Measurements from ENCODE around the gene ZFYVE28.
A peak's percentile ranks its signal among the peaks of the same experiment; 100 is the strongest.
"Not testable (repeated sequence)": the region's sequence is repeated elsewhere in the genome, so short reads cannot be mapped to it uniquely, and the experiment has no call there.

ZFYVE28 gene

DNA sequence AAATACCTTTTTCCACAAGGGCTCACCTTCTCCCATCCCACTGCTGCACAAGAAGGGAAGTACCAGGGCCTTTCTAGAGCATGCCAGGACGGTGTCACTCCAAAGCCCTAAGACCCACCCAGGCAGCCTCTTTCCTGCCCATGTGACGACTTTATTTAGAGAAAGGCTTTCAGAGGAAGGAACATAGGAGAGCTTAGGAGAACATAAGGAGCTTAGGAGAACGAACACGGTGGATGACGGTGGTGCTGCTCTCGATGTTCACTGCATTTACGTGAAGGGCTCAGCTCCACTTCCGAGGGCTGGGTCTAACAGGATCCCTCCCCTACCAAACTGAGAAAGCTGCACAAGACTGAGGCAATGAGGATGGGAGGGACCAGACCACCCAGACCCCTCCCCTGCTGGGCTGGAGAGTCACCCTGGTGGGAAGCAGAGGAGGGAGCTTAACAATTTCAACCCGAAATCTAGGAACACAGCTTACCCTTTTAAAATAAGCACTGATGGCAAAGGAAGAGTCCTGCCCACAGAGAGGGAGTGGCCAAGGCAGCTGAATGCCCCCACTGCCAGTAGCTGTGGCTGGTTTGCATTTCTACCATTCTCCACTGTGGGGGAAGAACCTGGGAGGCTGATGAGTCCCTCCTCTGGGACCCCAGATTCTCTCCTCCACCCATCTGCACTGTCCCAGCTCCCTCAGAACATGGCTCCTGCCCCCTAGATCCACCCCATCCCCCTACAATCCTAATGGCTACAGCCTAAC lies 29.8 kb downstream of the ZFYVE28 start:
- DNase-seq, result no peak

DNA sequence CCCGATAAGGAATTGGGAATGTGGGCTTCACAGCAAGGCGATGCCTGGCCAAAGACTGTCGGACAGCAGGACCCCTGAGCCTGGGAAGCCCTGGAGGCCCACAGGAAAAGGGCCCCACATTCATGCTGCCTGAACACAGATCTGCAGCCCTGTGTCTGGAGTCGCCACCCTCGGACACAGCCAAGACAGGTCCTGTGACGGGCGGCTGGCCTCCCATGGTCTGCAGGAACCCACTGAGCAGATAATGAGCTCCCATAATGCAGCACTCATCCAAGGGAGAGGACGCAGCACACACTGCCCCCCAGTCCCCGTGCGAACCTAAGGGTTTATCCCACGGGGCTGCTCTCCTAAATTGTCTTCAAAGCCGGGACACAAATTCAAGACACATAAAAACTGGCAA lies 30.6 kb downstream of the ZFYVE28 start:
- DNase-seq, result no peak

DNA sequence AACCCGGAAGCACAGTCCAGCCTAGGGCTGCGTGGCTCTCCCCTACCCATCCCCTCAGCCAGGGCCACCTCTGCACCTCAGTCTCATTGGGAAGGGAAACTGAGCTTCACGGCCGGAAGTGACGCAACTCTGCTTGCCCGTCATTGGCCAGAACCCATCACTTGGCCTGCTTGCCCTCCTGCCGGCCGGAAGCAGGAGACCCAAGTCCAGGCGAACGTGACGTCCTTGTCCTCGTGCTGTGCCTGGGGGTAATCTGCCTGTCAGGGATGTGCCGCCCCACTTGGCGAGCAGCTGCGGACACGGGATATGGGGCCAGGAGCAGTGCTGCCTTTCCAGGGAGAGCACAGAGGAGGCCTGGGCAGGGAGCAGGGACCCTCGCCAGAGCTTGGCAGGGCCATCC lies 31.2 kb downstream of the ZFYVE28 start:
- DNase-seq, result no peak

DNA sequence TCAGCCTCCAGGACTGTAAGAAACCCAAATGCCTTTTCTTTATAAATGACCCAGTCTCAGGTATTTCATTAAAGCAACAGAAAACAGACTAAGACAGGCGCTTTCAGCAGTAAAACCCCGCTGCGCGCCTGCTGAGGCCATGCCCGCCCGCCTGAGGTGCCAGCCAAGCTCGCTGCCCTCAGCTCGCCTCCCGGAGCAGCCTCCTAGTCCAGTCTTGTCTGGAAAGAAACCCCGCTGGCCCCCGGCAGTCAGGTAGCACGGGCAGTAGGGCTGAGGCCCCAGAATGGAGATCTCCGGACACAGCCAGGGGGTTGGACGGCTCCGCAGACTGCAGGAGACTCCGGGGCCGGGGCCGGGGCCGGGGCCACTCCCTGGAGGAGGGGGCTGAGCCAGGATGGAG lies 31.7 kb downstream of the ZFYVE28 start:
- no peak for DNase-seq

DNA sequence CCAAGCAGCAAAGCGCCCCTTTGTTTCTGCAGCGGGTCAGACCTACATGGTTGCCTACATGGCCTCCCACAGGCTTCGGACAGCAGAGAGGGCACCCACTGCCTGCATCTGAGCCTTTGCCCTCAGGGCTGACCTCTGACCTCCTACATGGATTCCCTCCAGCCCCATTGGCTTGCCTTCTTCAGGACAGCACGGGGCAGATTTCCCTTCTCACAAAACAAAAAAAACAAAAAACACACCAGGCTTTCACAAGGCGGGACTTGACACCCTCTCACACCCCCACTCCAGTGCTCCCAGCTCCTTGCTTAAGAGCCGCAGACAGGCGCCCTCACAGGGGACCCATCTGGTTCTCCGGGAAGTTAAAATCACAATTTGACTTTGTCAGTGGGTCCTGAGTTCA lies 32.9 kb downstream of the ZFYVE28 start:
- no peak for DNase-seq

DNA sequence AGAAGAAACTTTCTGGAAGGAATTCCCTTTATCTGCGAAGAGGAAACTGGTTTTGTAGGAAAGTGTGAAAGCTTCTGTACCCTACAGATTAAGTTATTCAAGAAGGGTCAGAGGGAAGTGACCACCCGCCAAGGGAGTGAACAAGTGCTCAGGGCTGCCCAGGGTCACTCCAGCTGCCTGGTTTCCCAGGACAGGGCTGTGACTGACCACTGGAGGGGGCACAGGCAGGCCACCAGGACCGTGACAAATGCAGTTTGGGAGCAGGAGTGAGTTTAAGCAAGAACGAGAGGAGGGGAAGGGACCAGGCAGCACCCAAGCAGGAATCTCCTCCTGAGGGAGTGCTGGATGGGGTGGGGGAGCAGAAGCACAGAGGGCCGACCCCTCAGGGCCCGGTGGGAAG lies 34.2 kb downstream of the ZFYVE28 start:
- DNase-seq, result no peak

DNA sequence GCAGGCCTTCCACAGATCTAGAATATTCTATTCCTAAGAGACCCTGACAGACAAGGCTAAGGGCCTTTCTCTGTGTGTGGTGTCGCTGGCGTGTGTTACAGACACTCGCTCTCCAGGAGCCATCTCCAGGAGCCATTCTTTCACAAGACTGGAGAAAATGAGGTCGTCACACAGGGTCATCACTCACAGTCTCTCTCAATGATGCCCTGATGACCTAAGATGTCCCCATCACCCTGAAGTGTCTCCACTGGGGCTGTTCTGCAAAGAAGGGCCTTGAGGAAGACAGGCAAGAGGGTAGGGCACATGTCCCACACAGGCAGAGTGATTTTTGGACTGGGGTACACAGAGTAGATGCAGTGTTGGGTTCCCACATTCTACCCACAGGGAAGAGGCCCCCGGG lies 34.7 kb downstream of the ZFYVE28 start:
- no peak for DNase-seq

DNA sequence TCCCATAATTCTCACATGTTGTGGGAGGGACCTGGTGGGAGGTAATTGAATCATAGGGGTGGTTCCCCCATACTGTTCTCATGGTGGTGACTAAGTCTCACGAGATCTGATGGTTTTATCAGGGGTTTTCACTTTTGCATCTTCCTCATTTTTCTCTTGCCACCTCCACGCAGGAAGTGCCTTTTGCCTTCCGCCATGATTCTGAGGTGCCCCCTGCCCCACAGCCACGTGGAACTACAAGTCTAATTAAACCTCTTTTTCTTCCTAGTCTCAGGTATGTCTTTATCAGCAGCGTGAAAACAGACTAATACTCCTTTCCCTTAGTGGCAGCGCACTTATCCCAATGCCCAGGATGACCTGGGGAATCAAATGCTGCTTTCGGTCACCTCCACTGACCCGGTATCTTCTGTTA lies 35.2 kb downstream of the ZFYVE28 start:
- DNase-seq, result peak; percentile 25

DNA sequence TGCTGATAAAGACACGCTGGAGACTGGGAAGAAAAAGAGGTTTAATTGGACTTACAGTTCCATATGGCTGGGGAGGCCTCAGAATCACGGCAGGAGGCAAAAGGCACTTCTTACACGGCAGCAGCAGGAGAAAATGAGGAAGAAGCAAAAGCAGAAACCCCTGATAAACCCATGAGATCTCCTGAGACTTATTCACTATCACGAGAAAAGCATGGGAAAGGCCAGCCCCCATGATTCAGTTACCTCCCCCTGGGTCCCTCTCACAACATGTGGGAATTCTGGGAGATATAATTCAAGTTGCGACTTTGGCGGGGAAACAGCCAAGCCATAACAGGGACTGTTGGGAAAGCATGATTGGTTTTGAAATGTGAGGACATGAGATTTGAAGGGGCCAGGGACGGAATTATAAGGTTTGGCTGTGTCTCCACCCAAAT lies 35.7 kb downstream of the ZFYVE28 start:
- not testable (repeated sequence) for DNase-seq

DNA sequence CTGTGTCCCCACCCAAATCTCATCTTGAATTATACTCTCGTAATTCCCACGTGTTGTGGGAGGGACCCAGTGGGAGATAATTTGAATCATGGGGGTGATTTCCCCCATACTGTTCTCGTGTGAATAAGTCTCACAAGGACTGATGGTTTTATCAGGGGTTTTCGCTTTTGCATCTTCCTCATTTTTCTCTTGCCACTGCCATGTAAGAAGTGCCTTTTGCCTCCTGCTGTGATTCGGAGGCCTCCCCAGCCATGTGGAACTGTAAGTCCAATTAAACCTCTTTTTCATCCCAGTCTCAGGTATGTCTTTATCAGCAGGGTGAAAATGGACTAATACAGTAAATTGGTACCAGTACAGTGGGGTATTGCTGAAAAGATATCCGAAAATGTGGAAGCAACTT lies 37.9 kb downstream of the ZFYVE28 start:
- not testable (repeated sequence) for DNase-seq

DNA sequence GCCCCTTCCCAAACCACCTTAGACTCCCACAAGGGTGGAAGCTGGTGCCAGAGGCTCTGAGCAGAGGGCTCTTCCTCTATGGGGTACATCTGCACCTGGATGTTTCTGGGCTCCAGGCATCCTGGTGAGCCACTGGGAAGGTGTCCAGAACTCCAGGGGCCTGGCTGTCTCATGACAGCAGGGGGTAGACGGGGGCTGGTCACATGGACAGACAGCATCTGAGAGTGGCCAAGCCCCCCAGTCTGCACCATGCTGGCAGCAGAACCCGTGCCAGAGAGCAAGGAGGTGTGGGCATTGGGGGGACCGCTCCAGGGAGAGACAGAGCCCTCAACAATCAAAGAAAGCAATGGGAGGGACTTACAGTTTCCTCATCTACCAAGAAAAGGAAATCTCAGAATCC lies 39.5 kb downstream of the ZFYVE28 start:
- no peak for DNase-seq

DNA sequence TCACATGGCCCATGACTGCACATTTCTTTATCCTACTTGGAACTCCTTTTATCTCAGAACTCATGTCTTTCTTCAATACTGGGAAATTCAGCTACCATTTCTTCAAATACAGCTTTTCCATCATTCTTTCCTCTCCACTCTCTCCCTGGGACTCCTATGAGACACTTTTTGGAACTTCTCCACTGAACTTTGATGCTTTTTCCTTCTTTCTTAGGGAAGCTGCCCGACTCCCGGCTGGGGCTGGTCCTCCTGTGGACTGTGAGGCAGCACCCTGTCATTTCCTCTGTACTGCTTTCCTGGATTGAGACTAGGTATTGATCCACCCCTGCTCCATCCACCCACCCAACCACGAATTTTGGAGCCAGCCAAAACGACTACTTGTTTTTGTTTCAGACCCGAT lies 40.0 kb downstream of the ZFYVE28 start:
- no peak for DNase-seq

DNA sequence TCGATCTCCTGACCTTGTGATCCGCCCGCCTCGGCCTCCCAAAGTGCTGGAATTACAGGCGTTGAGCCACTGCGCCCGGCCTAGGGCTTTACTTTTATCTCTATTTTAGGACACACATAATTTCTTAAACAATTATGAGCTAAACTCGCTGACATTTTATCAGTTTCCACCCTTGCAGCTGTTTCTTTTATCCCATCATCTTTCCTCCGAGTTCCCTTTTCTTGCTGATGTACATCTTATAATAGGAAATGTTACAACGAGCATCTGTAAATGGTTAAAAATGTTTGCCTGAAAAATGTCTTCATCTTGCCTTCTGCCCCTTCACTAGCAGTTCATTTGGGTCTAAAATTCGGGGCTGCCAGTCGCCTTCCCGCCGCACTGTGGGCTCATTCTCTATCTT lies 41.2 kb downstream of the ZFYVE28 start:
- no peak for DNase-seq

DNA sequence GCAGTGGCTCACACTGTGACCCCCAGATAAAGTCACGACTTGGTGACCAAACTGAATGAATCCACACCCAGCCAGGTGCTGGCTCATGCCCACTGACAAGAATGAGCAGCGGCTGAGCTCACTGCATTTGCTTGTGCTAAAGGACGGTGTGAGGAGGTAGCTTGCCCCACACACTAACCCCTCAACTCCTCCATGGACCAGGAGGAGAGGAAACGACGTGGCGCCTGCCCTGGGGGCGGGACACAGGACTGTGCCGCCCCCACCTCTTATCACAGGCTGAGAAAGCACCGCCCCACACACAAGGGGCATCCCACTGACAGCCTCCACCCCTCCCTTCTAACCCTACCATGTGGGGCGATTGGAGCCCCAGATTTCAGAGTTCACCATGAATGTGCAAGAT lies 43.0 kb downstream of the ZFYVE28 start:
- DNase-seq, result no peak

DNA sequence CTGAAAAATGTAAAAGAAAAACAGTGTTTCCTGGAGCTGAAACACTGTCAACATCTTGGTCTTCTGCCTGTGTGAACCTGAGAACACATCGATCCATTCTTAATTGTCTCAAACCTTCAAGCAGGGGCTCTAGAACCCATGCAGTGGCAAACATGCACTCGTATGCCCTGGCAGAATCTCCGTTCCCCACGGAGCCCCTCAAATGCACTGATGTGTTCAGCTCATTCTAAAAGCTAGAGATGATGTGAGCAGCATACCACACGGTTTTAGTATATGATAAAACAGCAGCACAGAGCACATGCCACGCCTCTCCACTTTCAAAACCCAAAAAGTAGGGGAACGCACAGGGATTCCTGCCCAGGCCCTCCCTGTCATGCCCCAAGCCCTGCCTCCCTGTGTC lies 44.9 kb downstream of the ZFYVE28 start:
- DNase-seq, result no peak

DNA sequence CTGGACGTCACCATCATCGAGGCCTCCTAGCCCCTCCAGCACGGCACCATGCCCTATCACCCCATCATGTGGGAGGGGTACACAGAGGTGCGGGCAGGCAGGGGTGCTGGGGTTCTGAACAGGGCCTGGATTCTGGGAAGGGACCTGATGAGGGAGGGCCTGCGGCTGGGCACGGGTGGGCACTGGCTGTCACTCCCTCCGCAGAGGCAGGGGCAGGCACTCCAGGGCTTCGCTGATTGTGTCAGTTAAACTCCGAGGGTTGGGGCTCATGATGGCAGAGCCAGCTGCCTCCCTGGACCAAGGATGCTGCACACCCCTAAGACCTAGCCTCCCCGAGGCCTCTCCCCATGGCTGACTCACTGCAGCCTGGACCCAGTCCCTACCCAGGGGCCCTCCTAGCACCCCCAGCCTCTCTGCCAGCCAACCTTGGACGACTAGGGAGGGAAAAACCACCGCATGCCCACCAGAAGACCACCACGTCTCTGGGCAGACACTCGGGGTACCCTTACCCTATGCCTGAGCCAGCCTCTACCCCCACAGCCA lies 45.9 kb downstream of the ZFYVE28 start:
- no peak for DNase-seq

DNA sequence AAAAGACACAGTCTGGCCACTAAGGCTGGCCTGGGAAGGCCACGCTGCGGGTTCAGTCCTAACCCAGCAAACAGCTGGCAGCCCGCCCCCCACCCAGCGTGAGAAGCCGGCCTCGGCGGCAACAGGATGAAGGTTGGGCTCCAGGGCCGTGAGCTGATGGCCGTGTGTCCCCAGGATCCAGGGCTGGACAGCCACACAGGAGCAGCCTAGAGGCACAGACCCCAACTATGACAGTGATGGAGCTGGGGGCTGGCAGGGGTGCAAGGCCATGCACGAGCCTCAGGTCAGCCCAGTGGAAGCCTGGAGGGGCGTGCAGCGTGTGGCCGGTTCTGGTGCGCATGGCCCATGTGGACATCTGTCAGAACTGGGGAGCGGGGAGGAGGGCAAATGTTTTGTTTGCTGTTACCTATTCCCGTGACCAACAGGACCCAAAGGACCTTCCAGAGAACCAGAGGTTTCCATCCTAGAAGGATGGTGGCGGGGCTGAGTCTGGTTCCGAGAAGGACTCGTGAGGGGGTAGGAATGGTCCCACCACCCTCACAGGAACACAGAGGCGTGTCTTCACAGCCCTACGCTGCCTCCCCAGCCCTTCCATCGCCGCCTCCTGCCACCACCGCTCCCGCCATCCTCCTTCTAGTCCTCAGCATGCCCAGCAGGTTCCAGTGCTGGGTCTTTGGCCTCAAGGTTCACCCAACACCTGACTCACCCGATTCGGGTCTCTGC lies 46.5 kb downstream of the ZFYVE28 start:
- no peak for DNase-seq

DNA sequence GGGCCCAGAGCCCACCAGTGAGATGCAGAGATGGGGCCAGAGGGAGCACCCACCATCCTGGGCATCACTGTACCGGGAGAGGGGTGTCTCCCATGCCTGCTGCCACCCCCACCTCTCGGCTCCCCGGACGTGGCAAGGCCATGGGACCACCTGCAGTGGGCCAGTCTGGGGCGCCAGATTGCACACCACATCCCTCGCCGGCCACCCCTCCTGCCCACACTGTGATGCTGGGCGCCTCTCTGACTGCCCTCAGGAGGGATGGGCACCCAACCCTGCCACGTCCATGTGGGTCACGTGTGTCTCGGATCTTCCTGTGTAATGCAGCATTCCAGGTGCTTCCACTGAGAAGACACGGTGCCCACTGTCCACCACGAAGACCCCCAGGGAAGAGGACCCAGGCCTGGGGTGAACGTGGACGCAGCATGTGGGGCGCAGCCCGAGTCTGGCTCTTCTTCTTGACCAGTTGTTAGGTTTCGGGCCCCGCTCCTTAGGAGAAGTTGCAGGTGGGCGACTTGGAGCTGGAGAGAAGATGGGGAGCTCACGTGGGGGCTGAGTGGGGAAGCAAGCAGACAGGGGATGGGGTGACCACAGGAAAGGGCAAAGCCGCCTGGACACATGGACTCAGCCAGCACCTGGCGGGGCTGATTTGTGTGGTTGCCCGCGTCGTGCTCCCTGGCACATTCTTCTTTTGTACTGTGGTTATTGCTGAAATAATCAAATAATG lies 47.7 kb downstream of the ZFYVE28 start:
- no peak for DNase-seq

DNA sequence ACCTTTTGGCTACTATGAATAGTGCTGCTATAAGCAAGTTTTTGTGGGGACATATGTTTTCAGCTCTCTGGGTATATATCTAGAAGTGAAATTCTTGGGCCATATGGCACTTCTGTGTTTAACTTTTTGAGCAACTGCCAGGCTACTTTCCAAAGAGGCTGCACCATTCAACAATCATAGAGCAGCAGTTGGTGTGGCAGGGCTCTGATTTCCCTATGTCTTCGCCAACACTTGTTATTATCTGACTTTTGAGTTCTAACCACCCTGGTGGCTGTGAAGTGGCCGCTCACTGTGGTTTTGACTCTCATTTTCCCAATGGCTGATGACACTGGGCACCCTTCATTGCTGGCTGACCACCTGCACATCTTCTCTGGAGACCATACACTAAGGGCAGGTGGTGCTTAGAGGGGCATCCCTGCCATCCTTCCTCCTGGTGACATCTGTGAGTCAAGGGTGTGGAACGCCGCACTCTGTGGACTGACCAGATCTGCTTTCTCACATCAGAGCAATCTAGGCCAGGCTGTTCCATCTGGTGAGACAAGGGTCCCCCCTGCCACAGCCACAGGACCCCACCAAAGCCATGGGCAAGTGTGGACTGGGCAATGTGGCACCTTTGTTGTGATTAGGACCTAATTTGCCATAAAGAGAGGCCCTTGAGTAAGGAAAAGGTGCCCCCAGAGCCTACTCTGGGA lies 49.6 kb downstream of the ZFYVE28 start:
- DNase-seq, result no peak

DNA sequence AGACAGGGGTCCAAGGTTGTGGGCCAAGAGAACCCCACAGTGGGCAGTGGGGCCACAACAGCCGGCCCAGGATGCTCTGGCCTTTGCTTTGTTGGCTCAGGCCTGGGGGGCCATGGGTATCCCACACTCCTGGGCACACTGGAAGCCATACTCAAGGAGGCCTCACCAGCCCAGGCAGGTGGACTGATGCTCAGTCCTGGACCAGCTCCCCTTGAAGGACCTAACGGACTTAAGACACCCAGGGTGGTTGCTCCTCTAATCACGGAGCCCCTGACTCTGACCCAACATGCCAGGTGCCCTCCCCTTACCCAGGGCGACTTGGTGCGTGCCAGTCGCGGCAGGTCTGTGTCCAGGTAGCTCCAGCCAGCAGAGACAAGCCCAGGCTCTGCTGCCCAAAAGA lies 50.8 kb downstream of the ZFYVE28 start:
- no peak for DNase-seq

DNA sequence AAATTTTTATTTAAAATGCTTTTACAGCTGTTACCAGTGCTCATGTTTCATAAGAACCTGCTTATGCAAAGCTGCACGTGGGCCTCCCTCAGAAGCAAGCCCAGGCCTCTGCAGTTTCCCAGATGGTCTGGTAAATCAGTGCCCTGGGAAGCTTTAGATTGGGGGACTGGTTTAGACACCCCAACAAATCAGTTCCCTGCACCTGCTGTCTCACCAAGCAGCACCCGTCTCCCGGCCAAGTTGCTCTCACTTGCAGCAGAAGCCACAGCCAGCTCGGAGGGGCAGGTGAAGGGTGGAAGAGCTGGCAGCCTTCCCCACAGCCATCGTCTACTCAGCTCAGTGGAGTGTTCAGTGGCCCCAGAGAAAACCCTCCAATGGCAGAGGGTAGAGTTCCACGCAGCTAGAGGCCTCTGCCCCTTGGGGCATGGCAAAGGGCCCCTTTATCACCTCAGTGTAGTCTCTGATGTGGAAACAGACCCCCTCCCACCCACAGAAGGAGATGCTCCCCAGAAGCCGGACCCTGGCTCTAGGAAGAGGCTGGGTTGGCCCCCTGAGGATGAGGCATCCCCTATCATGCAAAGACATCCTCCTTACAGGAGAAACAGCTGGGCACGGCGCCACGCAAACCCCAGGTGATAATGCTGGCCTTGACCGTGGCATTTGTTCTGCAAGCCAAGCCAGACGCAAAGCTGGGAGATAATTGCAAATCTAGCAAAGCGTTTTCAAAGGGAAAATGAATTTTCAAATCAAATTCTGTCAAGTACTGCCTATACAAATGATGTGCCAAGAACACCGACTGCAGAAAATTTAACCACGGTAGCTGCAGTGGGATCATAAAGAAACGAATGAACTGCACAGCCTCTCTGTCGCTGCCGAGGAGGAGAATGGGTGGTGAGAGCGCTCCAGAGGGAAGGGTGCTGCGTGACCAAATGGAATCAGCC lies 51.9 kb downstream of the ZFYVE28 start:
- DNase-seq, result no peak

DNA sequence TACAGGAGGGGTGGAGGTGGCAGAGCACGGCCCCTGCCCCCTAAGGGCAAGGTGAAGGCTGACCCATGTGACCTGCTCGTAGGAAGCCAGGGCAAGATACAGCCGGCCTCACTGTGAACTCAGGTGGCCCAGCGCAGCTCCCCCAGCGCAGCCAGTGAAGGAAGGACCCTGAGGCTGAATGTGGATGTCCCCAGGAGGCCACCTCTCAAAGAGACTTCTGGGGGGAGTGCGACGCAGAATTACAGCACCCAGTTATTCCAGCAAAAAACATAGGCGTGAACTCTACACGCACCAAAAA lies 52.6 kb downstream of the ZFYVE28 start:
- DNase-seq, result no peak

Measured in hematopoietic multipotent progenitor cell treated with erythropoietin and hydrocortisone succinate and interleukin-3 and kit ligand, for 8 days (in vitro differentiated cells).